ENCODE measurements around the gene TUBGCP2.
A peak's percentile ranks its signal among the peaks of the same experiment; 100 is the strongest.
"Not testable (repeated sequence)": the region's sequence is repeated elsewhere in the genome, so short reads cannot be mapped to it uniquely, and the experiment has no call there.

Gene TUBGCP2

GRCh38 chr10:133322064-133322709 lies 13.5 kb upstream of the TUBGCP2 start:
- not testable (repeated sequence) for DNase-seq

GRCh38 chr10:133320852-133321422 lies 12.3 kb upstream of the TUBGCP2 start:
- DNase-seq: not testable (repeated sequence)

GRCh38 chr10:133318494-133319127 lies 9.9 kb upstream of the TUBGCP2 start:
- peak; percentile 47 to 48 for DNase-seq

- no peak for DNase-seq
Observed at GRCh38 chr10:133316732-133317131, 8.1 kb upstream of the TUBGCP2 start.

GRCh38 chr10:133316266-133316665 lies 7.6 kb upstream of the TUBGCP2 start:
- no peak for DNase-seq

- DNase-seq: no peak
Observed at GRCh38 chr10:133315847-133316246, 7.2 kb upstream of the TUBGCP2 start.

- DNase-seq: no peak
Observed at GRCh38 chr10:133314911-133315310, 6.2 kb upstream of the TUBGCP2 start.

DNA sequence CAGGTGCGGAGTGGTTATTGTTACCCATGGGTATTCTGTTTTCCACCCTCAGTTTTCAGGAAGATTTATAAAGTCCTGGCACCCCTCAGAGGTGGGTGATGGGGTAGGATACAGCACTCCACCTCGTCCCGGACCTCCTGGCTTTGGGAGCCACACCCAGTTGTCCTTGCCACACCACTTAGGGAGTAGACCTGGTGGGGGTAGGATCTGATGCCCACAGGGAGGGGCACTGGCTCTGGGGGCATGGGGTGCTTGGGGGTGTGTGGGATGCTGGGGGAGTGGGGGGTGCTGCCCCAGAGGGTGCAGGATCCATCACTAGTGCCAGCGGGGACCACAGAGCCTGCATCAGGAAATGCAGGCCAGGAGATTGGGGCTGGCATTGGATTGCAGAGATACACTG lies 4.5 kb upstream of the TUBGCP2 start:
- DNase-seq: no peak

DNA sequence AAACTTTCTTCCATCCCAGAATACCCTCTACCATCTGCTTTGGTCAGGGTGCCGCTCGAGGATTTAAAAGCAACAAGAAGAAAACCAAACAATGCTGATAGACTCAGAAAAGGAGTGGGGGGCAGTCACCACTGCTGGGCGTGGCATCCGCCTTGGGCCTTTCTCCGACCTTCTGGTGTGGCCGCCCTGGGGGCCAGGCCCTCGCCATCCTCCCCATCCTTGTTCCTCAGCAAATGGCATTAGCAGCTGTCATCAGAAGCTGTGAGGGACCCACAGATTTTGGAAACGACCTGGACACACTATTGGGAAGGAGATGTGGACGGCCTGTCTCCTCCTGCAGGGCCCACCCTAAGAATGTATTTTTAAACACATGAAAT lies 4.1 kb upstream of the TUBGCP2 start:
- no peak for DNase-seq

DNA sequence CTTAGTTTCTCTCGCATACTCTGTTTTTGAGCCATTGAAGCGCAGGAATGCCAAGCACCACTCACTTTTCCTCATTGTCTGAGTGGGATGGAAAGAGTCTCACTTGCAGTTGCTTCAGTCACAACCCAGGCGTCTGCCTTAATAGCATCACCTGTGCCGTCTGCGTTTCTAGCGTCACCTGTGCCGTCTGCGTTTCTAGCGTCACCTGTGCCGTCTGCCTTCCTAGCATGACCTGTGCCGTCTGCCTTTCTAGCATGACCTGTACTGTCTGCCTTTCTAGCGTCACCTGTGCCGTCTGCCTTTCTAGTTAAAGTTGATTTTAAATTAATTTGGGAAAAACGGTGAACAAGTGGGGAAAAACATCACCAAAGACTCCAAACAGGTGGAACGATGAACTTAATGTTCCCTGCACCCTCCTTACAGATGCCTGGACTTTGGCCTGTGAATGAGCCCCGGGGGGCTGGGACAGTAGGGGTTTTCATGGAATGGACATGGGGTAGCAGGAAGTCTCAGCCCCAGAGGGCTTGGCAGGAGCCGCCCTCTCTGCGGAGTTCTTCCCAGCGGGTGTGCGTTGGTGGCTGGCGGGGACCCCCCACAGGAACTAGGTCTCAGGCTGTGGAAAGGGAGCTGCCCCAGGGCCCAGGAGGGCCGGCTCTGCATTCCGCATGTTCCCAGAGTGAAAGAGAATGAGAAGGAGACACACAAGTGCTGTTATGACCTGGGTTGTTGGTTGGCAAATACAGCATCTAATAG lies 3.5 kb upstream of the TUBGCP2 start:
- DNase-seq: no peak

DNA sequence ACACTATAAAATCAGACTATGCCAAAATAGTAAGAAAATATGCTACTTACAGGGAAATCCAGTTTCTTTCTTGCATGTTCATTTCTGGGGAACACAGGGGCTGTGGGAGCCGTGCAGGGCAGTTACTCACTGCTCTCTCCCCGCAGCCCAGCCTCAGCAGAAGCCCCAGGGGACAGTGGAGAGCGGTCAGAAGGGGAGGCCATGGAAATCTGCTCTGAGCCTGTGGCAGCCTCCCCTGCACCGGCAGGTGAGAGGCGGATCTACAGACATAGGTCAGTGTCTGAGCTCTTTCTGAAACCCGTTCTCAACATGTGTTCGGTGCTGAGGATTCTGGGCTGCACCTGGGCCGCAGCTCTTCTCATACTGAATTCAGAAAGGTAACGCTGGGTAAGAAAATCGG lies 2.9 kb upstream of the TUBGCP2 start:
- DNase-seq: no peak

- DNase-seq: no peak
Observed at GRCh38 chr10:133310789-133311188, 2.1 kb upstream of the TUBGCP2 start.

GRCh38 chr10:133310399-133310755 lies 1.7 kb upstream of the TUBGCP2 start:
- DNase-seq: no peak

GRCh38 chr10:133309720-133310398 lies 1.2 kb upstream of the TUBGCP2 start:
- DNase-seq: no peak

GRCh38 chr10:133309100-133309719 lies 538 bp upstream of the TUBGCP2 start:
- DNase-seq: peak; percentile 92 to 93

DNA sequence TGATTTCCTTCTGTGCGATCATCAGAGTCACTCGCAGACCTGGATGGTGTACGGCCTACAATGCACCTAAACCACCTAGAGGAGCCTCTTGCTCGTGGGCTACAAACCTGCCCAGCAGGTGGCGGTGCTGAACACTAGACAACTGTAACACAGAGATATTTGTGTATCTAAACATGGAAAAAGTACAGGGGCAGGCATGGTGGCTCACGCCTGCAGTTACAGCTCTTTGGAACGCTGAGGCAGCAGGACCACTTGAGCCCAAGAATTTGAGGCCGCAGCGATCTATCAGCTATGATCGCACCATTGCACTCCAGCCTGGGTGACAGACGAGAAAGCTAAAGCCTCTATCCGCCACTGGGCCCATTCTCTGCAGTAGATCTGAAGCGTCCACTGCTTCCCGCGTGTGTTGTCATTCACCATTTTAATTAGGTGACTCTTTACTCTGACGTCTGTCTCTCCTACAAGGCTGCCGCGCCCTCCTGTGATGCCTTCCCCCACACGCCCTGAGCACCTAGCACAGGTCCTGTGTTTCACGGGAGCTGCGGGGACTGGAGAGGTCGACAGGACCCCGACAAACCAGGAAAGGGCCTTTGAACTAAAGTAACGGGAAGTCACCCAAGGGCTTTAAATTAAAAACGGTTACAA lies 774 bp downstream of the TUBGCP2 start:
- DNase-seq: peak; percentile 89 to 90

GRCh38 chr10:133306941-133307379 lies 1.7 kb downstream of the TUBGCP2 start:
- DNase-seq: no peak

GRCh38 chr10:133306097-133306476 lies 2.6 kb downstream of the TUBGCP2 start:
- DNase-seq: no peak

- no peak for DNase-seq
Observed at GRCh38 chr10:133303206-133303605, 5.5 kb downstream of the TUBGCP2 start.

GRCh38 chr10:133302230-133302629 lies 6.4 kb downstream of the TUBGCP2 start:
- no peak for DNase-seq

- no peak for DNase-seq
Observed at GRCh38 chr10:133299738-133300137, 8.9 kb downstream of the TUBGCP2 start.

DNA sequence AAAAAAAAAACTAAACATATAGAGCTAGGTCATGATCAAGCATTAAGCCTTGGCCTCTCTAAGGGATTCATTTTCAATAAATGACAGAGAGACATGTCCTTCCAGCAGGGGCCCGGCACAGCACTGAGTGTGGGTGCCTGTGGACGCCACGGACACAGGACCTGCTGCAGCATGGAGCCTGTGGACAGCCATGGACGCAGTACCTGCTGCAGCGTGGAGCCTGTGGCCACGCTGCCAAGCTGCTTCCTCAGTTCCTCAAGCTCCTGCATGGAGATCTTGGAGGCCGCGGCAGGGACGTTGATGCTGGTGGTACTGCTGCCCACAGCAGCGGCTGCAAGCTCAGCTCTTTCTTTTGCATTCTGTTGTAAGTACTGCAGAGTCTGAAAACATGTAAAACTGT lies 9.4 kb downstream of the TUBGCP2 start:
- no peak for DNase-seq
